BLaER1 treated with 17β-estradiol and CSF1 and Interleukin-3, amounts not matched to agents 10 nM and 100 nM (cell line): ENCODE measurements around the gene MS4A15.
A peak's percentile ranks its signal among the peaks of the same experiment; 100 is the strongest.

Experiments
- H3K27ac ChIP-seq, 11 experiments: shearing (Covaris generic); formaldehyde crosslinking; 2 replicates each; pipeline ENCODE4 v1.8.1; 2022
- H3K27me3 ChIP-seq, 11 experiments: shearing (Covaris generic); formaldehyde crosslinking; 2 replicates each; pipeline ENCODE4 v1.8.1; 2022
- H3K36me3 ChIP-seq, 11 experiments: shearing (Covaris generic); formaldehyde crosslinking; 2 replicates each; pipeline ENCODE4 v1.8.1; 2022
- H3K4me1 ChIP-seq, 10 experiments: shearing (Covaris generic); formaldehyde crosslinking; 2 replicates each; pipeline ENCODE4 v1.8.1; 2022
- H3K4me2 ChIP-seq, 11 experiments: shearing (Covaris generic); formaldehyde crosslinking; 2 replicates each; pipeline ENCODE4 v1.8.1; 2022
- H3K4me3 ChIP-seq, 10 experiments: shearing (Covaris generic); formaldehyde crosslinking; 2 replicates each; pipeline ENCODE4 v1.8.1; 2022
- H3K9ac ChIP-seq, 11 experiments: shearing (Covaris generic); formaldehyde crosslinking; 2 replicates each; pipeline ENCODE4 v1.8.1; 2022
- H3K9me3 ChIP-seq, 11 experiments: shearing (Covaris generic); formaldehyde crosslinking; replicated peaks in 1 of 11; 2 replicates each; pipeline ENCODE4 v1.8.1; 2022
- H4K20me1 ChIP-seq, 11 experiments: shearing (Covaris generic); formaldehyde crosslinking; 2 replicates each; pipeline ENCODE4 v1.8.1; 2022
- Cebpa-rat ChIP-seq, 11 experiments: shearing (Covaris generic); IDR thresholded peaks; 2 replicates each; pipeline ENCODE4 v1.8.1; 2022

MS4A15 gene

DNA sequence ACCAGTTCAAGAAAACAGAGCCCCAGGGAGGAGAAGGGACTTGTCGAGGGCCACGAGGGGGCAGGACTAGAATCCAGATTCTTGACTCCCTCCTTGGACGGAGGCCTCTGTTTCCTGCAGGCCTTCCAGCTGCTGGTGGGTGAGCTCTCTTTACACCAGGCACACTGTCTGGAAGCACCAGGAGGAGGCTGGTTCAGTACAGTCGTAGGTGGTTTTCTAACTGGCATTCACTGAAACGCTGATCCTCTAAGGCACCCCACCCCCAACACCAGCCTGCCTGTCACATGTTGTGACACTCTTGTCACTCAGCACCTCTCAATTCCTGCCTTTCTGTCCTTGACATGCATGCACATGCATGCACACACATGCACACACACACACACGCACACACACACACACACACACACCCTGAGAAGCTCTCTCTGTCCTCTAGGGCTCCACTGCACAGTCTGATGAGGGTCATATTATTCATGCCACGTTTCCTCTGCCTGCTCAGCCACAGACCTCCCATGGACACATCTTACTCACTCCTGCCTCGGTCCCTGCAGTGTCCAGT is 29.2 kb downstream of the MS4A15 start:
- Histone ChIP-seq H3K4me1 (peaks cover 0 to 41% (median 18%) of the 10 kb centered on the region in 10 experiments; a peak in 14 of 20 replicates), H3K4me2 (no peak overlapping the region), H3K27ac (no peak overlapping the region), H3K36me3 (no peaks in the 10 kb centered on the region), H3K27me3 (no peaks in the 10 kb centered on the region), H3K4me3 (no peak overlapping the region), H3K9ac (no peak overlapping the region), H3K9me3 (peaks cover 3 to 12% (median 7%) of the 10 kb centered on the region in 11 experiments; a peak in 20 of 22 replicates), H4K20me1 (no peaks in the 10 kb centered on the region; a peak in 1 of 22 replicates)
- no peak for TF ChIP-seq Cebpa-rat (IDR thresholded peaks at IDR 0.05)

DNA sequence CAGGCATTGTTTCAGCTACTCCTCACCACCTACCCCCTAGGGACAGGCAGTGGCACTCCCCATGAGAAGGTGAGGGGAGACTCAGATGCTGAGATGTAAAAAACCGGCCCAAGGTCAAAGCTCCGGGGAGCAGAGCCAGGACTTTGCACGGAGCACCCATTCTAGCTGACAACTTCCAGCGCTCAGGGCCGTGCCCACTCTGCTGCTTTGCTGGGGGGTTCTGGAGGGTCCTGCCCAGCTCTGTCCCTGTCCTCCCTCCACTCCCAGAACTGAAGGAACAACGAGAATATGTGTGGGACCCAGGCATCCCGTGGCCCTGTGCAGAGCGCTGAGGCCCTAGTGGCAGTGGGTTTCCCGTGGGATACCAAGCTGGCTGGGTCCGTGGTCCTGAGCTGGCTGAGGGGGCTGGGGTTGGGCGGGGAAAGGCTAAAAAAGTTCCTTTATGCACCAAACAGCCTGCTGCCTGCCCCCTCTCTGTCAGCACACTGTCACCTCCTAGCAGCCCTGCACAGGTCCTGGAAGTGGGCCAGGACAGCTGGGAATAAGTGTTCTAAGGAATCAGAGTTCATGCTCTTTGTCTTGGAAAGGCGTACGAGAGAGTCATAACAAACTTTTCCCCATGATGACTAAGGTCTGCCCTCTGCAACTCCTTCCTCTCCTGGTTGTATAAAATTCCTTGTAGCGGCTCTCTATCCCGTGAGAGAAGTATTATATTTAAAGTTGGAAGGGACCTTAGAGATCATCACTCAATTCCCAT is 30.3 kb downstream of the MS4A15 start:
- Histone ChIP-seq H3K4me1 (peaks cover 0 to 31% (median 15%) of the 10 kb centered on the region in 10 experiments; a peak in 14 of 20 replicates), H3K27me3 (no peaks in the 10 kb centered on the region), H3K36me3 (no peaks in the 10 kb centered on the region), H3K4me3 (no peak overlapping the region), H3K4me2 (peak overlapping the region in 5 of 11 experiments; percentile 19 to 59 (median 40); a peak in 7 of 22 replicates), H3K27ac (no peak overlapping the region), H3K9ac (0 out of 22 replicates have a peak overlapping the region, but pooled peaks of 1 of the 11 experiments have one; percentile 11), H3K9me3 (peaks cover 14 to 23% (median 18%) of the 10 kb centered on the region in 11 experiments), H4K20me1 (no peaks in the 10 kb centered on the region; a peak in 1 of 22 replicates)
- TF ChIP-seq Cebpa-rat (IDR thresholded peaks at IDR 0.05) = no peak

DNA sequence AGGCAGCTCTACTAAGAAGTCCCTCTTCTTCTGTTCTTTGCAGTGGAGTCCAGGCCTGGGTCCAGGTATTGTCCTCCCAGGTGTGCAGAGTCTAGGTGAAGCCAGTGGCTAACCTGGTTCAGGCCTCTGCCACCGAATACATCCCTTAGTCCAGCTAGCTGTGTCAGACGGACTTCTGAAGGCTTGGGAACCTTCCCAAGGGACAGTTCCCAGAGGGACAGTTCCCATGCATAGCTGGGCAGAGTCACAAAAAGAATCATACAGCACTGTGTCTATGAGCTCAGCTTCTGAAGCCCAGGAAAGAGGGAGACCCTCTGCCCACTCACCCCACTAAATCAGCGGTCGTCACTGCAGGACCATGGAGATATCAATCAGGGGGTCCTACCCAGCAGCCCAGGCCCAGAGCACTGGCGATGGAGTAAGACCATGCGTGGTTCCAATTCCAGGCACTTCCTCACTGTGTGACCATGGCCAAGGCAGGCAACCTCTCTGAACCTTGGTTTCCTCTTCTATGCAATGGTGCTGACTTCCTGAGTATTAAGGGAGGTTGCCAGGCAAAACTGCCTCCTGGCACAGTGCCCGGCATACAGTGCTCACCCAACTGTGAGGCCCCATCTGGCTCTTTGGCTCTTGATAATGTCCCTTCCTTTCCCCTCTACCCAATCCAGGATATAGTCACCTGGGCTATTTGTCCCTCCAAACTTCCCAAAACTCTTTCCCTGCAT is 31.9 kb downstream of the MS4A15 start:
- Histone ChIP-seq H3K4me3 (no peak overlapping the region), H3K36me3 (no peaks in the 10 kb centered on the region), H3K4me1 (peaks cover 0 to 31% (median 15%) of the 10 kb centered on the region in 10 experiments; a peak in 14 of 20 replicates), H4K20me1 (no peaks in the 10 kb centered on the region), H3K4me2 (peak overlapping the region in 8 of 11 experiments; percentile 13 to 49 (median 34); a peak in 14 of 22 replicates), H3K27ac (no peak overlapping the region), H3K9me3 (peaks cover 18 to 38% (median 25%) of the 10 kb centered on the region in 11 experiments), H3K27me3 (no peaks in the 10 kb centered on the region), H3K9ac (no peak overlapping the region)
- TF ChIP-seq Cebpa-rat (IDR thresholded peaks at IDR 0.05) = no peak

DNA sequence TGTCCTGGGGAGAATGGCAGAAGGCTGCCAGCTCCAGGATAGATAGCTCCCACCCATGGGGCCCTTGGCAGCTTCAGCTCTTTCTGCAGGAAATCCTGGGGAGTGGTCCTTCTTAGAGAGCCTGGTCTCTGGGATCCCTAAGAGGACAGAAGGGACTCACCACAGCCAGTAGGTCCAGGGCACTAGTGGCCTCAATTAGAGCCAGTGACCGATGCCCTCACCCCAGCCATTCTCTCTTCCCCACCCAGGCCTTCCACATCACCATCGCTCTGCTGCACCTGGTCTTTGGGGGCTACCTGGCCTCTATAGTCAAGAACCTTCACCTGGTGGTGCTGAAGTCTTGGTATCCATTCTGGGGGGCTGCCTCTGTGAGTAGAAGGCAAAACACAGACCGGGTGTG is 34.1 kb downstream of the MS4A15 start:
- Histone ChIP-seq H3K4me1 (peaks cover 0 to 26% (median 15%) of the 10 kb centered on the region in 10 experiments; a peak in 14 of 20 replicates), H3K9me3 (peaks cover 18 to 38% (median 25%) of the 10 kb centered on the region in 11 experiments), H3K27me3 (no peaks in the 10 kb centered on the region), H3K27ac (no peak overlapping the region), H3K4me3 (no peak overlapping the region), H4K20me1 (no peaks in the 10 kb centered on the region), H3K4me2 (no peak overlapping the region), H3K36me3 (no peaks in the 10 kb centered on the region), H3K9ac (no peak overlapping the region)
- TF ChIP-seq Cebpa-rat (IDR thresholded peaks at IDR 0.05) = no peak

DNA sequence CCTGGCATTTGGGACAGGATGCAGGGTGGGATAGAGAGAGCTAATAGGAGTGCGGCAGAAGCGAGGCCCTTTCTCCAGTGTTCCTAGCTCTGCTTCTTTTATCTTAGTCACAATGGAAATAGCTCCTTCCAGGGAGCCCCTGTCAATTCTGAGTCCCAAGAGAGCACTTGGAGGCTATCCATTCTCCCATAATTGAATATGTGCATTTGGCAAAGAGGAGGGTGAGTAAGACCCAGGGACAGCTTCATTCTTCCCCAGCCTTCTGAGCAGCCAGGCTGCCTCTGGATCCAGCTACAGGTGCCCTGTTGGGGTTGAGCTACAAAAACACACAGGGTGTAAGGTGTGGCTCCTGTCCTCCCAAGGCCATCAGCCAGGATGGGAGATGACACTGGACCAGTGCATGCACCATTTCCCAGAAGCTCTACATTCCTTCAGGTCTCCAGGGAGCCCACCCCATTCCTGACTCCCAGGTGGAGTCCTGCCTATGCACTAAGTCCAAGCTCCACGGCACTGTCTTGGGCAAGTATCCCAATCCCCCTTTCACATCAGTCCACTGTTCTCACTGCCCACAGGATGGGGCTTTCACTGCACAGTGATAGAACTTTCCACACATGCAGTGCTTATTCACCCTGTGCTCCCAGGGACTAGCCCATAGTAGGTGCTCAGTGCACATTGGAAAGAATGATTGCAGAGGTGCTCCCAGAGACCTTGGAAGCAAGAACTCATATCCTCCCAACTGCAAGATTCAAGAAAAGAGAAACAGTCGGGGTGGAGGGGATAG is 34.7 kb downstream of the MS4A15 start:
- Histone ChIP-seq H3K4me3 (no peak overlapping the region), H3K9me3 (peaks cover 18 to 38% (median 25%) of the 10 kb centered on the region in 11 experiments), H3K36me3 (no peaks in the 10 kb centered on the region), H3K9ac (no peak overlapping the region), H4K20me1 (no peaks in the 10 kb centered on the region), H3K4me1 (peaks cover 0 to 20% (median 14%) of the 10 kb centered on the region in 10 experiments; a peak in 14 of 20 replicates), H3K4me2 (no peak overlapping the region), H3K27ac (no peak overlapping the region), H3K27me3 (no peaks in the 10 kb centered on the region)
- no peak for TF ChIP-seq Cebpa-rat (IDR thresholded peaks at IDR 0.05)

DNA sequence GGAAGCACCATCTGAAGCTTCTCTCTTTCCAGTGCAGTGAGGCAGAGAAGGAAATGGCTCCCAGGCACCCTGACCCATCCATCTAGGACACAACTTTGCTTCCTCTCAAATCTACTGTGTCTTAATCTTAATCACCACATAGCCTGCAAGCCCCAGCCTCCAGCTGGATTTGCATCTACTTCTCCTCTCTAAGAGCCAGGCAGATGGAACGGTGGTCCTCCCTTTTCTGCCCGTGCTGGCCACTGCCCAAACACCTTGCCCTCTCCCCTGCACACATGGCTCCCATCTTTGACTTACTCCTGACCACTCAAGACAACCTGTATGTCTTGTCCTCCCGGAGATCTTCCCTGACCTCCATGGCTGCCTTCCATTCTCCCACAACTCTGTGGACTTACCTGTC is 35.9 kb downstream of the MS4A15 start:
- Histone ChIP-seq H3K4me3 (no peak overlapping the region), H3K36me3 (no peaks in the 10 kb centered on the region), H3K4me2 (no peak overlapping the region), H4K20me1 (no peaks in the 10 kb centered on the region), H3K27ac (no peak overlapping the region), H3K27me3 (no peaks in the 10 kb centered on the region), H3K4me1 (peaks cover 0 to 11% (median 7%) of the 10 kb centered on the region in 10 experiments; a peak in 13 of 20 replicates), H3K9me3 (peaks cover 18 to 38% (median 25%) of the 10 kb centered on the region in 11 experiments), H3K9ac (no peak overlapping the region)
- no peak for TF ChIP-seq Cebpa-rat (IDR thresholded peaks at IDR 0.05)

DNA sequence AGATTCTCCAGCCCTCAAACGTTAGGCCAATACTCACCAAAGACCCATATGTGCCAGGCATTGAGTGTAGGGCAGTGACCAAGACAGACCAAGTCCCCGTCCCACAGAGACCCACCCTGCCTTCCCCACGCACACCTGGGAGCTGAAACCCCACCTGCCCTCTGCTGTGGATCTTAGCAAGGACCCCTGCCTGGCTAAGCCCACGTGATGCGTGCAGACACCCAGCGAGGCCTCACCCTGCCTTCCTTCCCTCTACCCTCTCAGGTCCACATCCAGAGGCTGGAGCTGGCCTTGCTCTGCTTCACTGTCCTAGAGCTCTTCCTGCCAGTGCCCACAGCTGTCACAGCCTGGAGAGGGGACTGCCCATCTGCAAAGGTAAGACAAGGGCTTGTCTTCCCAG is 38.6 kb downstream of the MS4A15 start:
- H3K4me2 ChIP-seq = no peak overlapping the region
- no peaks in the 10 kb centered on the region for H3K27me3 ChIP-seq
- H3K4me1 ChIP-seq = peaks cover 0 to 21% (median 16%) of the 10 kb centered on the region in 10 experiments; a peak in 13 of 20 replicates
- no peaks in the 10 kb centered on the region for H4K20me1 ChIP-seq
- TF ChIP-seq Cebpa-rat (IDR thresholded peaks at IDR 0.05) = no peak
- no peak overlapping the region for H3K27ac ChIP-seq
- no peak overlapping the region for H3K9ac ChIP-seq
- H3K4me3 ChIP-seq = no peak overlapping the region
- no peaks in the 10 kb centered on the region for H3K36me3 ChIP-seq
- H3K9me3 ChIP-seq = peaks cover 18 to 32% (median 25%) of the 10 kb centered on the region in 11 experiments

DNA sequence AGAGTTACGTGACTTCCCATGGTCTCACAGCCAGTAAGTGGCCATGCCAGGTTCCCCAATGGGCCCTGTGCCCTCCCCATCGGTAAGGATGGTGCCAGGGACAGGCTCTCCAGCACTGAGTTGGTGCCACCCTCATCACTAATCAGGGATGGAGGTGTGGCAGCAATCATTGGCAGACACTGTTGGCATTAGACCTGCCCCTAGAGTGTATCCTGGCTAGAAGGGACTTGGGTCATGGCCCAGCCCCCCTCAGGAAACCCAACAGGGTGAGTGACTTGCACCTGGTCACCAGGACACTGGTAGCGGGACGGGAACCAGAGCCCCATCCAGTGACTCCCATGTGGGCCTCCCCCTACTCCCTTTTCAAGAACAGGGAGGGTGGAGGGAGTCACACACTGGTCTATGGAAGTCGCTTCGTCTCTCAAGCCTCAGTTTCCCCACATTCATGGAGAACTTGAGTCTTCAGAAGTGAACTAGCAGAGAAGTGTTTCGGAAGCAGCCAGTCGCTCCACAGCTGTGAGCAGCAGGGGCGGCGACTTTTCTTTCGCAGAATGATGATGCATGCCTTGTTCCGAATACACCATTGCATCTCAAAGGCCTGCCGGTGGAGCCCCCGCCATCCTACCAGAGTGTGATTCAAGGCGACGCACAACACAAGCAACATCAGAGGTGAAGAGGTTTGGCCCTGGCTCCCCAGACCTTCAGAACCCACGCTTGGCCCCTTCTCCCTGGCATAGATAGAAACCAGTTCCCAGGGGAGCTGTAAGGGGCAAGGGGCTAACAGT is 41.4 kb downstream of the MS4A15 start:
- TF ChIP-seq Cebpa-rat (IDR thresholded peaks at IDR 0.05) = no peak
- no peaks in the 10 kb centered on the region for H3K27me3 ChIP-seq
- no peaks in the 10 kb centered on the region for H3K36me3 ChIP-seq
- H4K20me1 ChIP-seq = no peaks in the 10 kb centered on the region
- no peak overlapping the region for H3K4me3 ChIP-seq
- H3K27ac ChIP-seq = no peak overlapping the region
- no peak overlapping the region for H3K9ac ChIP-seq
- peaks cover 0 to 25% (median 16%) of the 10 kb centered on the region in 10 experiments; a peak in 13 of 20 replicates for H3K4me1 ChIP-seq
- peak overlapping the region in 8 of 11 experiments; percentile 2 to 58 (median 41); a peak in 11 of 22 replicates for H3K4me2 ChIP-seq
- peaks cover 0 to 4% (median 0%) of the 10 kb centered on the region in 11 experiments; a peak in 2 of 22 replicates for H3K9me3 ChIP-seq
